Measurements from ENCODE around the gene SLC18A3. TPM values are rescaled to one million over a fixed set of nuclear protein-coding genes. Genes with fewer than 3 reads are reported as not detected.

The SLC18A3 gene
- total RNA-seq, 1 experiment from 2014 or later = not detected

GRCh38 chr10:49593564-49593875, 16.6 kb upstream of the SLC18A3 start (continued):
- TF ChIP-seq TCF7L2 (IDR thresholded peaks at IDR 0.05; ENCODE audit: borderline replicate concordance, extremely low read depth, insufficient read depth, insufficient read length) (no peak), ATF3 (IDR thresholded peaks at IDR 0.05) (no peak), ZBTB33 (IDR thresholded peaks at IDR 0.05; ENCODE audit: extremely low read depth, insufficient replicate concordance, low read length) (no peak), EGR1 (IDR thresholded peaks at IDR 0.05; ENCODE audit: low read depth) (no peak), SIN3A (IDR thresholded peaks at IDR 0.05; ENCODE audit: low read depth) (no peak), RAD21 (IDR thresholded peaks at IDR 0.05; ENCODE audit: low read depth) (no peak), JUND (IDR thresholded peaks at IDR 0.05) (no peak), CEBPB (IDR thresholded peaks at IDR 0.05; ENCODE audit: low read depth) (no peak), ZFX (IDR thresholded peaks at IDR 0.05) (no peak)

GRCh38 chr10:49593998-49594397, 16.1 kb upstream of the SLC18A3 start:
- RAD21 ChIA-PET (ENCODE audit: low non-redundant PET in 1 of 2, low total read pairs in 2 of 2, uncharacterized antibody in 2 of 2, unreplicated experiment in 2 of 2) = no interaction called here
- no peak for ATAC-seq
- H3K9me2 ChIP-seq (ENCODE audit: insufficient read depth) = no peaks in the 10 kb centered on the region
- H3K9ac ChIP-seq (ENCODE audit: low read length) = no peak overlapping the region
- no peaks in the 10 kb centered on the region for H3K36me3 ChIP-seq (ENCODE audit: control insufficient read depth in 1 of 2, insufficient read depth in 2 of 2, low read length in 2 of 2)
- BruUV-seq (replicated peaks) = no TSS peak
- H4K20me1 ChIP-seq (ENCODE audit: insufficient read depth) = no peaks in the 10 kb centered on the region
- no peak overlapping the region for H3K4me2 ChIP-seq (ENCODE audit: low read length)
- H3K27ac ChIP-seq (ENCODE audit: low read depth, low read length) = no peak overlapping the region
- H3K27me3 ChIP-seq (ENCODE audit: insufficient read depth, low read length) = no peaks in the 10 kb centered on the region
- H3K79me2 ChIP-seq (ENCODE audit: insufficient read depth, low read length) = no peaks in the 10 kb centered on the region
- POLR2A ChIA-PET = no interaction called here
- no peak for DNase-seq (ENCODE audit: low read depth, low spot score)
- no peaks in the 10 kb centered on the region for H3K9me3 ChIP-seq (ENCODE audit: control insufficient read depth in 1 of 2, insufficient read depth in 1 of 2, low read depth in 1 of 2, low read length in 2 of 2)
- H2AFZ ChIP-seq (ENCODE audit: low read depth, low read length, poor library complexity, severe bottlenecking) = no peak overlapping the region
- H3K4me1 ChIP-seq (ENCODE audit: control insufficient read depth in 1 of 2, insufficient read depth in 2 of 2, low read length in 2 of 2) = no peaks in the 10 kb centered on the region
- TF ChIP-seq EZH2 (IDR thresholded peaks at IDR 0.05) (no peak), YY1 (IDR thresholded peaks at IDR 0.05; ENCODE audit: extremely low read depth, insufficient replicate concordance, low read depth, low read length) (no peak), POLR2AphosphoS5 (IDR thresholded peaks at IDR 0.05; ENCODE audit: low read depth, low read length) (no peak), EZH2phosphoT487 (IDR thresholded peaks at IDR 0.05; ENCODE audit: borderline replicate concordance) (no peak), POLR2A (IDR thresholded peaks at IDR 0.05; ENCODE audit: borderline replicate concordance, extremely low read depth, insufficient read depth, insufficient read length) (no peak), CTCF (IDR thresholded peaks at IDR 0.05 in 2 of 3, conservative IDR thresholded peaks at IDR 0.05 in 1 of 3; ENCODE audit: borderline replicate concordance in 1 of 3, insufficient read depth in 1 of 3, low read depth in 2 of 3, low read length in 2 of 3) (no peak), ZNF274 (IDR thresholded peaks at IDR 0.05; ENCODE audit: low read depth, low read length) (no peak), CBX3 (IDR thresholded peaks at IDR 0.05; ENCODE audit: low read depth) (no peak), ATF3 (IDR thresholded peaks at IDR 0.05) (no peak), ZFX (IDR thresholded peaks at IDR 0.05) (no peak), JUND (IDR thresholded peaks at IDR 0.05) (no peak)
- CTCF ChIA-PET = interaction anchor here (1.4 to 1.7 kb wide), 5 partner anchors 9 to 681 kb away, joined by 4 to 7 read pairs (median 4); no protein-coding TSS in a partner anchor
- no peak overlapping the region for H3K4me3 ChIP-seq (replicated peaks in 1 of 2; ENCODE audit: low read depth in 1 of 2, low read length in 2 of 2)
- intact Hi-C loops (cut with micrococcal nuclease) = loop anchor here (1.0 to 5.0 kb wide), 3 partner anchors 323 to 681 kb away; no protein-coding TSS in a partner anchor

Data from HCT116 (cell line).